ENCODE measurements around the gene TRMT5. TPM values are rescaled to one million over a fixed set of nuclear protein-coding genes. Genes with fewer than 3 reads are reported as not detected.

The TRMT5 gene, protein sequence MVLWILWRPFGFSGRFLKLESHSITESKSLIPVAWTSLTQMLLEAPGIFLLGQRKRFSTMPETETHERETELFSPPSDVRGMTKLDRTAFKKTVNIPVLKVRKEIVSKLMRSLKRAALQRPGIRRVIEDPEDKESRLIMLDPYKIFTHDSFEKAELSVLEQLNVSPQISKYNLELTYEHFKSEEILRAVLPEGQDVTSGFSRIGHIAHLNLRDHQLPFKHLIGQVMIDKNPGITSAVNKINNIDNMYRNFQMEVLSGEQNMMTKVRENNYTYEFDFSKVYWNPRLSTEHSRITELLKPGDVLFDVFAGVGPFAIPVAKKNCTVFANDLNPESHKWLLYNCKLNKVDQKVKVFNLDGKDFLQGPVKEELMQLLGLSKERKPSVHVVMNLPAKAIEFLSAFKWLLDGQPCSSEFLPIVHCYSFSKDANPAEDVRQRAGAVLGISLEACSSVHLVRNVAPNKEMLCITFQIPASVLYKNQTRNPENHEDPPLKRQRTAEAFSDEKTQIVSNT
- 6.3 and 10.5 TPM in 2 replicates for total RNA-seq

DNA sequence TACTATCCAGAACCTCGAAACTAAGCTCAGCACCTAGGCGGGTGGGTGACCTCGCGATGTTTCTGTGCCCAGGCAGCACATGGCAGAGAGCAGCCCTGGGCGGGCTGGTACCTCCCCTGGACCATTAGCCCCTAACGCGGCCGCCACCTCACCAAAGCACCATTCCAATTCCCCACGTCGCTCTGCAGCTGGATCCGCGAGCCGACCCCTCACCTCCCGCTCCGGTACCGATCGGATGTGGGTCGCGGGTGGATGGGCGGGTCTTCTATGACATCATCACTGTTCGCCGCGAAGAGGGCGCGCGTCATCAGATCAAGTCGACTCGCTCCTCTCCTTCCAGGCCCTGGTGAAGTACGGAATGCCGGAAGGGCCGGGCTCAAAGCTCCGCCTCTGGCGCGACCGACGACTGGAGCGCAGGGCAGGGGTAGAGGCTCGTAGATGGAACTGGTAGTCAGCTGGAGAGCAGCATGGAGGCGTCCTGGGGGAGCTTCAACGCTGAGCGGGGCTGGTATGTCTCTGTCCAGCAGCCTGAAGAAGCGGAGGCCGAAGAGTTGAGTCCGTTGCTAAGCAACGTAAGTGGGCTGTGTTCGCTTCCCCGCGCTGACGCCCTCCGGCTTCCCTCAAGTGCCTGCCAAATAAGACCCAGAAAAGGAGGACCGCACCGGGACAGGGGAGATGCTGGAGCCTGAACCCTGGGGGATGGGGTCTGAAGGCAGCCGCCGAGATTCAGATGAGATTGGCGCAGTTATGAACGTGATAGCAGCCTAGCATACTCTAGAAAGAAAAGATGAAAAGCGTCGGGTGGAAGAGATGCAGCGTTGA is at the start of gene TRMT5, which contains the start of gene SLC38A6:
TRMT5 (minus strand) TSS at position 269 of the 822 bp plus-strand sequence; CDS start at position 163, 106 bp downstream.
SLC38A6 (plus strand) TSS at position 435 of the 822 bp plus-strand sequence; CDS start at position 468, 33 bp downstream.

Other genes with a start within 250 kb of the TRMT5 start
- 26.7 and 39.4 TPM in 2 replicates for gene MNAT1, start 246.3 kb downstream of the TRMT5 start, total RNA-seq
- gene SLC38A6, start 166 bp upstream of the TRMT5 start, total RNA-seq: 13.4 and 17.1 TPM in 2 replicates